Heart right ventricle (tissue), 16 donors: ENCODE results near the gene ADGRD2. TPM values are rescaled to one million over a fixed set of nuclear protein-coding genes. Genes with fewer than 3 reads are reported as not detected.
A peak's percentile ranks its signal among the peaks of the same experiment; 100 is the strongest.

Experiments used
- ATAC-seq, 8 donors: fragments of 200-7000 bp; cut with Tn5 transposase; one replicate each; pipeline ENCODE4 v1.9.1; 2020; ENCODE audit warnings: mild to moderate bottlenecking in 8 of 8, moderate library complexity in 8 of 8, moderate number of reproducible peaks in 1 of 8
- DNase-seq, 2 donors: peaks; one replicate each; pipeline ENCODE4 v3.0.0-alpha.2; 2020
- H3K27ac ChIP-seq, 10 donors: fragments of 200-600 bp; sonication (generic) in 2 of 10; one replicate each; pipeline versions ENCODE4 v1.5.0 to v1.8.0; 2020 to 2022; ENCODE audit warnings: mild to moderate bottlenecking in 3 of 10
- H3K27me3 ChIP-seq, 7 donors: fragments of 200-600 bp; one replicate each; pipeline ENCODE4 v1.8.0; 2021 to 2022; ENCODE audit warnings: mild to moderate bottlenecking in 2 of 7
- H3K36me3 ChIP-seq, 9 donors: fragments of 200-600 bp; sonication (generic) in 1 of 9; one replicate each; pipeline versions ENCODE4 v1.5.0 to v1.8.0; 2020 to 2022; ENCODE audit warnings: mild to moderate bottlenecking in 2 of 9
- H3K4me1 ChIP-seq, 9 donors: fragments of 200-600 bp; sonication (generic) in 1 of 9; one replicate each; pipeline versions ENCODE4 v1.5.0 to v1.8.0; 2020 to 2022; ENCODE audit warnings: mild to moderate bottlenecking in 4 of 9
- H3K4me3 ChIP-seq, 10 donors: fragments of 200-600 bp; sonication (generic) in 2 of 10; one replicate each; pipeline versions ENCODE4 v1.5.0 to v1.8.0; 2020 to 2022; ENCODE audit warnings: mild to moderate bottlenecking in 7 of 10, moderate library complexity in 2 of 10
- H3K9me3 ChIP-seq, 11 donors: fragments of 200-600 bp in 10 of 11; sonication (generic) in 2 of 11; one replicate each; pipeline versions ENCODE4 v1.5.0 to v1.8.0; 2013 to 2022; ENCODE audit warnings: mild to moderate bottlenecking in 2 of 11, control low read depth in 1 of 11, moderate library complexity in 1 of 11
- WGBS, 2 donors: extraction: QIAGEN DNeasy Blood & Tissue Kit; methylation state at CpG; one replicate each; pipeline ENCODE4 v1.1.7; 2013; ENCODE audit warnings: inconsistent platforms in 1 of 2; 5-methylcytosine and 5-hydroxymethylcytosine counted together
- intact Hi-C, 10 donors: fragments of 100-400 bp; cut with DNase I; formaldehyde crosslinking; loops; one replicate each; pipeline versions ENCODE4 v1.11.1 to v1.14.2; 2022
- polyA plus RNA-seq, 2 donors: library from polyadenylated mRNA; stranded (reverse); fragments of 200-250 nt; gene quantifications; one replicate each; pipeline ENCODE4 v1.2.3, GENCODE V29; 2013
- total RNA-seq, 10 donors: library from RNA; stranded (reverse); fragmentation: NEBNext Ultra II Directional in 3 of 10; extraction: Animal tissue kit (Norgen Biotek cat#: 25700) in 3 of 10; gene quantifications; one replicate each; pipeline versions ENCODE4 v1.2.1 to v1.2.4, GENCODE V29; 2021 to 2023
- TF ChIP-seq, protein P1 (sequence below), 9 donors: fragments of 200-600 bp; sonication (generic) in 2 of 9; IDR thresholded peaks; one replicate each; pipeline versions ENCODE4 v1.5.0 to v1.8.0; 2021 to 2022; ENCODE audit warnings: antibody characterized with exemption in 9 of 9, mild to moderate bottlenecking in 5 of 9, moderate library complexity in 1 of 9
- donor health status: Arrhythmogenic right ventricular cardiomyopathy.
- donor health status: ischemic (EF 13 %, LVEDD 7.1; RV severe dilation, severe dysfunction).
- donor health status: healthy with polysubstance abuse.
- donor health status: DM: no; HTN: yes; CAD: no.
- donor health status: DM: no; HTN: no; CAD: no.
- donor health status: ischemic (EF 25% LVEDD 6.9; RV normal size, moderate dysfunction).
- donor health status: ischemic (EF 25% LVEDD 5.7; RV mildly dilated, moderate dysfunction).
- donor health status: healthy.
- donor health status: DM: yes; HTN: yes; CAD: no.
- donor health status: Ischemic cardiomyopathy.
- donor health status: ischemic (EF 35%, LVEDD 5.7; RV mildly dilated, moderate dysfunction).
- donor health status: nonischemic (EF 11% LVEDD 7.7; RV severe dilation, severe dysfunction).
- donor health status: DM: yes; HTN: yes; CAD: no.
- donor health status: PGD.
- donor health status: ischemic (EF 29% LVEDD 5.4; RV normal size, mild dysfunction).
- donor health status: nonischemic (EF 23%, LVEDD 6.1; RV moderate dilation, normal function).

ADGRD2 gene
- total and polyA plus RNA-seq, 12 donors: 0.03 to 0.68 TPM; not detected in 10

- DNase-seq (no peak), ATAC-seq (no peak)
- TF ChIP-seq, protein P1, sequence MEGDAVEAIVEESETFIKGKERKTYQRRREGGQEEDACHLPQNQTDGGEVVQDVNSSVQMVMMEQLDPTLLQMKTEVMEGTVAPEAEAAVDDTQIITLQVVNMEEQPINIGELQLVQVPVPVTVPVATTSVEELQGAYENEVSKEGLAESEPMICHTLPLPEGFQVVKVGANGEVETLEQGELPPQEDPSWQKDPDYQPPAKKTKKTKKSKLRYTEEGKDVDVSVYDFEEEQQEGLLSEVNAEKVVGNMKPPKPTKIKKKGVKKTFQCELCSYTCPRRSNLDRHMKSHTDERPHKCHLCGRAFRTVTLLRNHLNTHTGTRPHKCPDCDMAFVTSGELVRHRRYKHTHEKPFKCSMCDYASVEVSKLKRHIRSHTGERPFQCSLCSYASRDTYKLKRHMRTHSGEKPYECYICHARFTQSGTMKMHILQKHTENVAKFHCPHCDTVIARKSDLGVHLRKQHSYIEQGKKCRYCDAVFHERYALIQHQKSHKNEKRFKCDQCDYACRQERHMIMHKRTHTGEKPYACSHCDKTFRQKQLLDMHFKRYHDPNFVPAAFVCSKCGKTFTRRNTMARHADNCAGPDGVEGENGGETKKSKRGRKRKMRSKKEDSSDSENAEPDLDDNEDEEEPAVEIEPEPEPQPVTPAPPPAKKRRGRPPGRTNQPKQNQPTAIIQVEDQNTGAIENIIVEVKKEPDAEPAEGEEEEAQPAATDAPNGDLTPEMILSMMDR (IDR thresholded peaks at IDR 0.05): peak in 6 of 9 donors; percentile 22 to 38 (median 34)
- Histone ChIP-seq H3K36me3 (peaks cover 0 to 89% (median 54%) of the 10 kb centered on the region in 9 donors), H3K9me3 (peaks cover 0 to under 1% (median 0%) of the 10 kb centered on the region in 11 donors), H3K4me1 (peaks cover 0 to 30% (median 16%) of the 10 kb centered on the region in 9 donors), H3K27ac (no peak overlapping the region), H3K4me3 (no peak overlapping the region), H3K27me3 (no peaks in the 10 kb centered on the region)
- WGBS, 2 donors: 64 to 67% methylated on average over 3 of the region's 3 CpGs
- intact Hi-C loops: no loop called here
These were observed 39.8 kb upstream of the ADGRD2 start for GRCh38 chr9:124410321-124410913.

DNA sequence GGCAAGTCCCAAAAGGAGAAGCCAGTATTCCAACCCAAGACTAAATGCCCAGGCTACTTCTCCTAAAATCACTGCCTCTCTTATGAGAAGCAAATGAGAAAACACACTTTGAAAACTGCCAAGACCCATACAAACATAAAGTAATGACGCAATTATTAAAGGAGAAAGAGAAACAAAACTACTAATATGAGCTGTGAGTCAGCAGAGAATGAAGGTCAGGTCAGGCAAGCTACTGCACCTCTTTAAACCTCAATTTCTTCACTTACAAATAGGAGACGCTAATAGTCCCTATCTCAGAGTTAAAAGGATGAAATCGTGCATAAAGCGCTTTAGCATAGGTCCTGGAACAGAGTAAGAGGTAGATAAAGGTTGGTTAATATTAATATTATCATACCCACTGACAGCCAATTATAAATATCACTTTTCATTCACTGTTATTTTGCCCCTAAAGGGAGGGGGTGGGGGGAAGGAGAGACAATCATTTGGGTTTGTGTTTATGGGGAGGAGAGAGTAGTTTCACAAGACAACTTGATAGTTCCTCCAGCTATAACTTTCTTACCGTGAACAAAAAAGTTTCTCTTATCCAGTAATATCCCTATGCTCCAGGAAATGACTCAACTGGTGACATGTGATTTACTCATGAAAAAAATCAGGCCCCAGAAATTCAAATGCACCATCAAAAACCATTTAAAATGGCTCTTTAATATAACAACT, 38.6 kb upstream of the ADGRD2 start:
- TF ChIP-seq, protein P1 (IDR thresholded peaks at IDR 0.05): no peak
- ATAC-seq: no peak
- H3K27me3 ChIP-seq: no peaks in the 10 kb centered on the region
- no peak overlapping the region for H3K4me3 ChIP-seq
- no peak for DNase-seq
- H3K4me1 ChIP-seq: peaks cover 0 to 30% (median 16%) of the 10 kb centered on the region in 9 donors
- intact Hi-C loops: no loop called here
- H3K27ac ChIP-seq: peak overlapping the region in 1 of 10 donors; percentile 27
- WGBS, 2 donors: 75 to 89% methylated on average over 5 of the region's 5 CpGs
- H3K9me3 ChIP-seq: peaks cover 0 to 4% (median 0%) of the 10 kb centered on the region in 11 donors
- peaks cover 0 to 77% (median 46%) of the 10 kb centered on the region in 9 donors for H3K36me3 ChIP-seq

DNA sequence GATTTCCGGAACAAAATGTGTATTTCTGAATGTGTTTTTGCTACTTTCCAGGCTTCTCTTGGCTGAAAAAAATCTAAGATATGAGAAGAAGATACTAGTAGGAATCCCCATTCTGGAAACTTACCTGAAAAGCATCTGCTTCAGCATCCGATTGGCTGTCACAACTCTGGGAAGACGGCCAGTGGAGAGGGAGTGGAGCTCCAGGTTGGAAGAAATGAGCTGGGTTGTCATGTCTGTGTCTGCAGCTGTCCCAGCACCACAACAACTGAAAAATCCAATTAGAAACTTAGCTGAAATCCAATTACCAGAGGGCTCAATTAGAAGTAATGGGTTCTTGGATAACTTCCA, 38.0 kb upstream of the ADGRD2 start:
- no peak overlapping the region for H3K27ac ChIP-seq
- DNase-seq (no peak), ATAC-seq (no peak)
- no peak overlapping the region for H3K4me3 ChIP-seq
- H3K4me1 ChIP-seq: peaks cover 0 to 30% (median 16%) of the 10 kb centered on the region in 9 donors
- TF ChIP-seq, protein P1 (IDR thresholded peaks at IDR 0.05): no peak
- 88 to 96% methylated on average over 3 of the region's 3 CpGs for WGBS, 2 donors
- peaks cover 0 to 4% (median 0%) of the 10 kb centered on the region in 11 donors for H3K9me3 ChIP-seq
- intact Hi-C loops: no loop called here
- peaks cover 0 to 71% (median 46%) of the 10 kb centered on the region in 9 donors for H3K36me3 ChIP-seq
- H3K27me3 ChIP-seq: no peaks in the 10 kb centered on the region

- Histone ChIP-seq H3K4me1 (peaks cover 0 to 30% (median 15%) of the 10 kb centered on the region in 9 donors), H3K27me3 (no peaks in the 10 kb centered on the region), H3K4me3 (peak overlapping the region; percentile 77 to 99 (median 88)), H3K36me3 (peaks cover 0 to 47% (median 34%) of the 10 kb centered on the region in 9 donors), H3K9me3 (peaks cover 0 to 4% (median 0%) of the 10 kb centered on the region in 11 donors), H3K27ac (peak overlapping the region in 8 of 10 donors; percentile 25 to 85 (median 58))
- TF ChIP-seq, protein P1 (IDR thresholded peaks at IDR 0.05): no peak
- intact Hi-C loops: loop anchor here in 2 of 10 donors (5.0 kb wide), 1 partner anchor 123 kb away; no protein-coding TSS in a partner anchor
- no peak for ATAC-seq
- no peak for DNase-seq
- WGBS, 2 donors: 12 to 16% methylated on average over 13 of the region's 13 CpGs
These were observed 35.6 kb upstream of the ADGRD2 start for GRCh38 chr9:124414612-124415011.
